ENCODE measurements around the gene PKN3.

Gene PKN3

GRCh38 chr9:128735373-128735772 is 33.1 kb downstream of the PKN3 start:
- DNase-seq, result peak in 20 of 51 donors; percentile 10 to 55 (median 28)

GRCh38 chr9:128742401-128742800 is 40.1 kb downstream of the PKN3 start:
- DNase-seq, result no peak

GRCh38 chr9:128743421-128743820 is 41.1 kb downstream of the PKN3 start:
- no peak for DNase-seq

GRCh38 chr9:128747241-128747640 is 44.9 kb downstream of the PKN3 start:
- DNase-seq, result no peak

GRCh38 chr9:128750926-128751595 is 48.8 kb downstream of the PKN3 start:
- DNase-seq, result no peak

GRCh38 chr9:128753627-128754026 is 51.3 kb downstream of the PKN3 start:
- DNase-seq, result no peak

GRCh38 chr9:128757602-128758001 is 55.3 kb downstream of the PKN3 start:
- DNase-seq, result no peak

GRCh38 chr9:128762671-128763449 is 60.6 kb downstream of the PKN3 start:
- peak in 8 of 51 donors; percentile 4 to 40 (median 20) for DNase-seq

- DNase-seq, result no peak
These were observed 62.1 kb downstream of the PKN3 start for GRCh38 chr9:128764361-128764760.

- no peak for DNase-seq
These were observed 63.2 kb downstream of the PKN3 start for GRCh38 chr9:128765499-128765898.

- DNase-seq, result no peak
These were observed 66.3 kb downstream of the PKN3 start for GRCh38 chr9:128768606-128769005.

Data from hypothalamus (tissue), 51 donors.